Neural crest cell (in vitro differentiated cells): ENCODE data around the gene HSD17B8. TPM values are rescaled to one million over a fixed set of nuclear protein-coding genes. Genes with fewer than 3 reads are reported as not detected.

Experiments used
- DNase-seq: peaks from one replicate; pipeline ENCODE4 v3.0.0; 2021; ENCODE audit warnings: low read depth, mixed read lengths, low spot score
- H3K27ac Mint-ChIP-seq: one replicate; pipeline ENCODE4 v1.8.0; 2021; ENCODE audit warnings: mild to moderate bottlenecking, mixed read lengths; ENCODE audit not compliant: unreplicated experiment
- H3K27me3 Mint-ChIP-seq: 2 replicates; pipeline ENCODE4 v1.8.0; 2021; ENCODE audit warnings: low read depth, mild to moderate bottlenecking, mixed read lengths
- H3K36me3 Mint-ChIP-seq: 2 replicates; pipeline ENCODE4 v1.8.0; 2021; ENCODE audit warnings: low read depth, mild to moderate bottlenecking, mixed read lengths
- H3K4me1 Mint-ChIP-seq: 2 replicates; pipeline ENCODE4 v1.8.0; 2021; ENCODE audit warnings: mixed read lengths
- H3K4me3 Mint-ChIP-seq: one replicate; pipeline ENCODE4 v1.8.0; 2021; ENCODE audit warnings: mild to moderate bottlenecking, mixed read lengths
- H3K9me3 Mint-ChIP-seq: 2 replicates; pipeline ENCODE4 v1.8.0; 2021; ENCODE audit warnings: mixed read lengths
- CTCF ChIP-seq: fragments of 200-600 bp; sonication (generic); conservative IDR thresholded peaks from 2 replicates; pipeline ENCODE4 v1.5.0; 2021; ENCODE audit warnings: antibody characterized with exemption, mild to moderate bottlenecking
- microRNA-seq: library from miRNA; unstranded; fragments of <30 nt; microRNA quantifications from one replicate; pipeline ENCODE4, GENCODE V29; 2020
- total RNA-seq: library from RNA; stranded (reverse); gene quantifications from 2 replicates; pipeline ENCODE4 v1.2.1, GENCODE V29; 2021

HSD17B8 gene
- total RNA-seq, 1 donor from 2014 or later = 3.3 TPM

- TF ChIP-seq CTCF = no peak
- DNase-seq = no peak
- peaks cover 4% of the 10 kb centered on the region for H3K27me3 Mint-ChIP-seq
- no peaks in the 10 kb centered on the region for H3K9me3 Mint-ChIP-seq
- peak overlapping the region; percentile 86 for H3K27ac Mint-ChIP-seq
- peaks cover 34% of the 10 kb centered on the region for H3K4me1 Mint-ChIP-seq
- H3K4me3 Mint-ChIP-seq = peak overlapping the region; percentile 87
- H3K36me3 Mint-ChIP-seq = peaks cover 7% of the 10 kb centered on the region
These were observed 45.5 kb downstream of the HSD17B8 start for GRCh38 chr6:33249732-33250630.

- Mint-ChIP-seq H3K27me3 (peaks cover 4% of the 10 kb centered on the region), H3K4me1 (peaks cover 34% of the 10 kb centered on the region), H3K4me3 (peak overlapping the region; percentile 87), H3K36me3 (peaks cover 8% of the 10 kb centered on the region), H3K9me3 (no peaks in the 10 kb centered on the region), H3K27ac (no peak overlapping the region)
- no peak for TF ChIP-seq CTCF
- no peak for DNase-seq
These were observed 46.3 kb downstream of the HSD17B8 start for GRCh38 chr6:33250731-33251130.

GRCh38 chr6:33251395-33252012, 47.0 kb downstream of the HSD17B8 start:
- no peak for DNase-seq
- no peak for TF ChIP-seq CTCF
- Mint-ChIP-seq H3K27me3 (peaks cover 3% of the 10 kb centered on the region), H3K27ac (no peak overlapping the region), H3K9me3 (no peaks in the 10 kb centered on the region), H3K4me3 (peak overlapping the region; percentile 65), H3K4me1 (peaks cover 34% of the 10 kb centered on the region), H3K36me3 (peaks cover 10% of the 10 kb centered on the region)

- Mint-ChIP-seq H3K4me3 (no peak overlapping the region), H3K9me3 (no peaks in the 10 kb centered on the region), H3K27me3 (no peaks in the 10 kb centered on the region), H3K4me1 (peaks cover 34% of the 10 kb centered on the region), H3K36me3 (peaks cover 10% of the 10 kb centered on the region), H3K27ac (no peak overlapping the region)
- DNase-seq = no peak
- no peak for TF ChIP-seq CTCF
These were observed 48.3 kb downstream of the HSD17B8 start for GRCh38 chr6:33252759-33253158.

GRCh38 chr6:33254591-33254990, 50.1 kb downstream of the HSD17B8 start:
- Mint-ChIP-seq H3K9me3 (no peaks in the 10 kb centered on the region), H3K27me3 (no peaks in the 10 kb centered on the region), H3K27ac (no peak overlapping the region), H3K4me1 (peaks cover 16% of the 10 kb centered on the region), H3K36me3 (peaks cover 10% of the 10 kb centered on the region), H3K4me3 (no peak overlapping the region)
- no peak for DNase-seq
- no peak for TF ChIP-seq CTCF

Small RNA genes lying within 50 kb of the gene (microRNA-seq; reads per million reads assigned to microRNA genes)
- gene MIR219A1 = 1,126 reads per million, percentile 82 among the genes with 10 or more reads in this experiment

Other genes with a start within 250 kb of the HSD17B8 start
- 312 and 329 TPM in 2 replicates for gene BRD2, start 236.1 kb upstream of the HSD17B8 start, total RNA-seq
- gene HLA-DOA, start 195.1 kb upstream of the HSD17B8 start, total RNA-seq = 1.7 and 2.8 TPM in 2 replicates
- gene HLA-DPA1, start 131.0 kb upstream of the HSD17B8 start, total RNA-seq = 1.8 and 3.4 TPM in 2 replicates
- gene HLA-DPB1, start 128.7 kb upstream of the HSD17B8 start, total RNA-seq = 18.7 and 20.4 TPM in 2 replicates
- 4.2 and 5.9 TPM in 2 replicates for gene COL11A2, start 12.2 kb upstream of the HSD17B8 start, total RNA-seq
- 31.8 and 33.1 TPM in 2 replicates for gene RXRB, start 4.0 kb upstream of the HSD17B8 start, total RNA-seq
- 95.7 and 103 TPM in 2 replicates for gene SLC39A7, start 3.8 kb upstream of the HSD17B8 start, total RNA-seq
- gene RING1, start 3.8 kb downstream of the HSD17B8 start, total RNA-seq = 61.2 and 61.7 TPM in 2 replicates
- 53.2 and 57.3 TPM in 2 replicates for gene VPS52, start 67.2 kb downstream of the HSD17B8 start, total RNA-seq
- gene RPS18, start 67.4 kb downstream of the HSD17B8 start, total RNA-seq = 2,299 and 2,407 TPM in 2 replicates
- gene B3GALT4, start 72.5 kb downstream of the HSD17B8 start, total RNA-seq = 2.0 and 2.8 TPM in 2 replicates
- gene WDR46, start 84.6 kb downstream of the HSD17B8 start, total RNA-seq = 54.5 and 60.6 TPM in 2 replicates
- 54.9 and 61.4 TPM in 2 replicates for gene PFDN6, start 84.9 kb downstream of the HSD17B8 start, total RNA-seq
- gene RGL2, start 94.3 kb downstream of the HSD17B8 start, total RNA-seq = 51.9 and 56.0 TPM in 2 replicates
- gene TAPBP, start 109.4 kb downstream of the HSD17B8 start, total RNA-seq = 15.4 and 16.2 TPM in 2 replicates
- gene ZBTB22, start 113.1 kb downstream of the HSD17B8 start, total RNA-seq = 23.0 and 23.4 TPM in 2 replicates
- gene DAXX, start 118.3 kb downstream of the HSD17B8 start, total RNA-seq = 85.0 and 88.2 TPM in 2 replicates
- 123 and 124 TPM in 2 replicates for gene KIFC1, start 187.2 kb downstream of the HSD17B8 start, total RNA-seq
- gene PHF1, start 206.4 kb downstream of the HSD17B8 start, total RNA-seq = 63.5 and 70.5 TPM in 2 replicates
- 319 and 326 TPM in 2 replicates for gene CUTA, start 213.5 kb downstream of the HSD17B8 start, total RNA-seq
- 72.4 and 73.5 TPM in 2 replicates for gene SYNGAP1, start 215.4 kb downstream of the HSD17B8 start, total RNA-seq
- gene ZBTB9, start 249.9 kb downstream of the HSD17B8 start, total RNA-seq = 18.4 and 21.1 TPM in 2 replicates